GM18870 (cell line): ENCODE results near the gene PITPNM2.
"Not testable (repeated sequence)": the region's sequence is repeated elsewhere in the genome, so short reads cannot be mapped to it uniquely, and the experiment has no call there.

Experiments used
- ATAC-seq: cut with Tn5 transposase; IDR thresholded peaks from one replicate; pipeline ENCODE4 v1.9.1; 2021; ENCODE audit warnings: moderate library complexity; ENCODE audit not compliant: unreplicated experiment

The PITPNM2 gene

DNA sequence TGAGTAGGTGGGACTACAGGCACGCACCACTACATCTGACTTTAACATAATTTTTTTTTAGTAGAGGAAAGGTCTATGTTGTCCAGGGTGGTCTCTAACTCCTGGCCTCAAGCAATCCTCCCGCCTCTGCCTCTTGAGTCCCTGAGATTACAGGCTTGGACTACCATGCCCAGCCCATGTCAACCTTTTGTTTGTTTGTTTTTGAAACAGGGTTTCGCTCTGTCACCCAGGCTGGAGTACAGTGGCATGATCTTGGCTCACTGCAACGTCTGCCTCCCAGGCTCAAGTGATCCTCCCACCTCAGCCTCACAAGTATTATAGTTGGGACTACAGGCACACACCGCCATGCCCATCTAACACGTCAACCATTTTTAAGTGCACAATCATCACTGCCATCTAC, 29.2 kb downstream of the PITPNM2 start:
- no peak for ATAC-seq

GRCh38 chr12:123120452-123121166, 30.3 kb downstream of the PITPNM2 start:
- no peak for ATAC-seq

DNA sequence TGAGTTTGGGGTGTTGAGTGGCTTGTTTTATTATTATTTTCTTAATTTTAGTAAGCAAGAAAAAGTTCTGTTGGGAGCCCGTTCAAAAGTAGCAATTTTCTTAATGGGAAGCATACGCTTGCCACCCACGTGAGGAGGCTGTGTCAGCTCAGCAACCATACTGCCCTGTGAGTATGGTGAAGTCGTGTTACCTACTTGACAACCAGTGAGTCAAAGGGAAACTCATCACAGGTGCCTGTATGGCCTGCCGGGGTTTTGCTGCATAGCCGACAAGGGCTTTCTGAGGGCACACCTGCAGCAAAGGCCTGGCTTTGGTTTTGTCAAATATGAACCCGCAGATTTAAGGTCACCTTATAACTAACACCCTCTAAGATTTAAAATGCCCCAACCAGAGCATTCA, 31.1 kb downstream of the PITPNM2 start:
- peak; percentile 68 for ATAC-seq

- ATAC-seq: no peak
Observed at GRCh38 chr12:123118497-123118896, 32.4 kb downstream of the PITPNM2 start.

- ATAC-seq: no peak
Observed at GRCh38 chr12:123115409-123116121, 35.3 kb downstream of the PITPNM2 start.

GRCh38 chr12:123114304-123115083, 36.4 kb downstream of the PITPNM2 start:
- no peak for ATAC-seq

- no peak for ATAC-seq
Observed at GRCh38 chr12:123113026-123113425, 37.9 kb downstream of the PITPNM2 start.

- ATAC-seq: no peak
Observed at GRCh38 chr12:123111498-123112165, 39.3 kb downstream of the PITPNM2 start.

DNA sequence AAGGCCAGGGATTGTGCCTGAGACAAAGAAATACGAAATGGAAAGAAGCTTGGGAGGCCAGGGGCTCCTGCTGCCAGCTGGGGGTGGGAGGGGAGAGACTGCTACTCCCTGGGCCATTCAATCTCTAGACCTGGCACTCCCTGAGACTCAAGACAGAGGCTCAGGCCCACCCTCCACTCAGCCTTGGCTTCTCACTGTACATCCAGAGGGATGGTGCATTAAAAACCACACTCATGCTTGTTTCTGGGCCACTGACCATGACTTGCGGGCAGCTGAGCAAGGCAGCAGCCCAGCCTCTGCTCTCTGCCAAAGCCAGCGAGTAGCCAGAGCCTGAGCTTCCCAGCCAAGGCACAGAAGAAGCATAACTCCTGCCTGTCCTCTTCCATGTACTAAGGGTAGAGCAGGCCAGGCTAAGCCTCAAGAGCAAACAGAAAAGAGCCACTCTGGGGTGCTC, 41.5 kb downstream of the PITPNM2 start:
- ATAC-seq: no peak

DNA sequence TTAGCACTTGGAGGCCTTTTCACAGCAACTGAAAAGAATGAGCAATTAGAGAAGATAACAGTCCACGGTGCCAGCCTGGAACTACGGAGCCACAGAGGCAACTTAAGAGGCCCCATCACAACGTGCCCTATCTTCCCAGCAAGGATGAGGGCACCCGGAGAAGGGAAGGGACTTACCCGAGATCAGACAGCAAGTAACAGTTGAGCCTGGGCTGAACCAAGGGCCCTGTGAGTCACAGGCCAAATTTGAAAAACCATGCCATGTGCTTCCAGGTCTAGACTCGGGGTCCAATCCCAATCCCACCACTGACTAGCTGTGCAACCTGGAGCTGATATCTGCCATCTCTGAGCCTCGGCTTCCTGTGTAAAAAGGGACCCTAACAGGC, 42.2 kb downstream of the PITPNM2 start:
- ATAC-seq: no peak

GRCh38 chr12:123107926-123108681, 42.8 kb downstream of the PITPNM2 start:
- no peak for ATAC-seq

GRCh38 chr12:123106640-123107359, 44.1 kb downstream of the PITPNM2 start:
- no peak for ATAC-seq

DNA sequence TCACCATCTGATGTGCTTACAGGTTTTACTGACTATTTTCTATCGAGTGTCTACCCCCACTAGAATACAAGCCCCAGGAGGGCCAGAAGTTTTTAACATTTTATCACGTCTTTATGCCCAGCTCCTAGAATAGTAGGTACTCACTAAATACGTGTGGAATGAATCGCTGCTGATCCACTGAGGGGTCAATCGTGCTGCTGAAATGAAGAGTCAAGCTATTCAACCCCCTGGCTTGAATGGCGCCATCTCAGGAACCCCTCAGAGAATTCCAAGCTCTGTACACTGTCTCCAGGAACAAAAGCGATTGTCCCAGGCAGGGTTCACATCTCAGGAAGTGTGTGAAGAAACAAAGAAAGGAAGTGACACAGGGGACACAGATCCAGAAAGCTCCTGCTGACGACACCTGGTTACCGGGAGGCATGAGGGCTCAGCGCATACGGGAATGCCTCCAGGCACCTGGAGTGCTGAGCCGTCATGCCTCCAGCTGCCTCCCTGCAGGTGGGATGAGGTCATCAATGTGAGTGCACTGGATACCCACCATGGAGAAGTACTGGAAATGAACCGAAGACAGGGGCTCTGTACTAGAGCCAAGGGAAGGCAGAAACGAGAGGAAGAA, 45.6 kb downstream of the PITPNM2 start:
- no peak for ATAC-seq

GRCh38 chr12:123104809-123105208, 46.1 kb downstream of the PITPNM2 start:
- ATAC-seq: no peak

DNA sequence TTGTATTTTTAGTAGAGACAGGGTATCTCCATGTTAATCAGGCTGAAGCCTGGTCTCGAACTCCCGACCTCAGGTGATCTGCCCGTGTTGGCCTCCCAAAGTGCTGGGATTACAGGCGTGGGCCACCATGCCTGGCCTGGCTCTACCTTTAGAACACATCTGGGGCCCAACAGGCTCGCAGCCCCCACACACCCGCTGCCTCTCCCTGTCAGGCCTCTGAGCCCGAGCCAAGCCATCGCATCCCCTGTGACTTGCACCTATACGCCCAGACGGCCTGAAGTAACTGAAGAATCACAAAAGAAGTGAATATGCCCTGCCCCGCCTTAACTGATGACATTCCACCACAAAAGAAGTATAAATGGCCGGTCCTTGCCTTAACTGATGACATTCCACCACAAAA, 46.8 kb downstream of the PITPNM2 start:
- ATAC-seq: not testable (repeated sequence)

DNA sequence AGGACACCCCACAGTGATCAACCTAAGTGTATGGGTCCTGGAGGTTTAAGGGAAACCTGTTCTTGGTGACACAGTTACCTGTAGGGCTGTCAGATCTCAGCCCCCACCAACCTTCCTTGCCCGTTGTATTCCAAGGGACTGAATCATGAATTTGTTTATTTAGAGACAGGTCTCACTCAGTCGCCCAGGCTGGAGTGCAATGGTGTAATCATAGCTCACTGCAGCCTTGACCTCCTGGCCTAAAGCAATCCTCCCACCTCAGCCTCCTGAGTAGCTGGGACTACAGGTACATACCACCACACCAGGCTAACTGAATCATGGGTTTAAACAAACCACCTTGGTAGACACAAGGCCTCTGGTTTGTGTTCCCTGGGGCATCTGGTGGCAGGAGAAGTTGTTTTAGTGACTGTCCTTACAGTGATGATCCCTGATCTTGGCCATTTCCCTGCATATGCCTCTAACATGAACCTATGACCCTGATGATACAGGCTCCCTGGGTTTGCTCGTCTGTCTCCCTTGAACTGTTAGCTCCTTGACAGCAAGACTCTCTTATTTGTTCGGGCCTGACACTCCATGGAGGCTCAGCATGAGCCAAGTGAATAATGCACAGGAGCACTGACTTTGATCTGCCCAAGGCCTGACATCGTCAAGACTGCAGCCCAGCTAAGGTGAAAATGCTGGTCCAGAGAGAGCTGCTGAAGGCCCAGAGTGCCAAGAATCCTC, 47.9 kb downstream of the PITPNM2 start:
- ATAC-seq: no peak

DNA sequence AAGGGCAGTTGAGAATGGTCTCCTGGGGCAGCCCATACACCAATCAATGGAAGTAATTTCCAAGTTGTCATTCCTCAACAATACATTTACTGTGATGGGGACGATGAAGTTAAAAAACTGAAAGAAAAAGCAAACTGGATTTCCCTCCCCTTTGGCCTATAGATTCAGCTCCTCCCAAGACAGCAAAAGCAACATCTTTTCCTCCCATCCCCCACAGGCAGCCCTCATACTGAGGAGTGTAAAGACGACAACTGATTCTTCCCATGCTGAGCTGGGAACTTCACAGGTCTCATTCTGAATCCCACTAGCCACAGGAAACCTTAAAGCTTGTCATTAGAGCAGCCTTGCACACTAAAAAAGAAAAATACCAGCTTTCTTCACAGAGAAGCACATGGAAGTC, 48.5 kb downstream of the PITPNM2 start:
- no peak for ATAC-seq

GRCh38 chr12:123101526-123101925, 49.4 kb downstream of the PITPNM2 start:
- no peak for ATAC-seq
